Lower leg skin (tissue), 3 donors: ENCODE data around the gene UTP14C.

ENCODE experiments used
- CTCF ChIP-seq, 3 donors: fragments of 450-650 bp; IDR thresholded peaks; one replicate each; pipeline ENCODE4 v1.5.1; 2016; ENCODE audit warnings: antibody characterized with exemption in 3 of 3, mild to moderate bottlenecking in 3 of 3, moderate library complexity in 2 of 3
- POLR2A ChIP-seq, 2 donors: fragments of 450-650 bp; IDR thresholded peaks; one replicate each; pipeline ENCODE4 v1.6.1; 2016 to 2017; ENCODE audit warnings: antibody characterized with exemption in 2 of 2, mild to moderate bottlenecking in 1 of 2, moderate library complexity in 1 of 2

GRCh38 chr13:52009946-52010345 lies 14.5 kb upstream of the UTP14C start:
- TF ChIP-seq CTCF (IDR thresholded peaks at IDR 0.05) (no peak), POLR2A (IDR thresholded peaks at IDR 0.05) (no peak)
